ENCODE results near the gene SAPCD1.
A peak's percentile ranks its signal among the peaks of the same experiment; 100 is the strongest.
"Not testable (repeated sequence)": the region's sequence is repeated elsewhere in the genome, so short reads cannot be mapped to it uniquely, and the experiment has no call there.

SAPCD1 gene

GRCh38 chr6:31796993-31797385 lies 34.5 kb downstream of the SAPCD1 start:
- no peak for DNase-seq (ENCODE audit: low read depth in 2 of 2, low spot score in 1 of 2)

- DNase-seq (ENCODE audit: low read depth in 2 of 2, low spot score in 1 of 2), result no peak
Observed at GRCh38 chr6:31797588-31797987, 35.1 kb downstream of the SAPCD1 start.

GRCh38 chr6:31799781-31800180 lies 37.3 kb downstream of the SAPCD1 start:
- DNase-seq (ENCODE audit: low read depth in 2 of 2, low spot score in 1 of 2), result no peak

- not testable (repeated sequence) for DNase-seq (ENCODE audit: low read depth in 2 of 2, low spot score in 1 of 2)
Observed at GRCh38 chr6:31801031-31801927, 38.8 kb downstream of the SAPCD1 start.

- no peak for DNase-seq (ENCODE audit: low read depth in 2 of 2, low spot score in 1 of 2)
Observed at GRCh38 chr6:31805939-31806469, 43.5 kb downstream of the SAPCD1 start.

GRCh38 chr6:31806470-31807272 lies 44.2 kb downstream of the SAPCD1 start, which contains the start of gene LSM2:
LSM2 (minus strand) TSS chr6:31806966; CDS start chr6:31806757, 209 bp downstream.
- peak; percentile 90 to 94 for DNase-seq (ENCODE audit: low read depth in 2 of 2, low spot score in 1 of 2)

- DNase-seq (ENCODE audit: low read depth in 2 of 2, low spot score in 1 of 2), result not testable (repeated sequence)
Observed at GRCh38 chr6:31808599-31808998, 46.1 kb downstream of the SAPCD1 start.

- no peak for DNase-seq (ENCODE audit: low read depth in 2 of 2, low spot score in 1 of 2)
Observed at GRCh38 chr6:31811645-31812044, 49.2 kb downstream of the SAPCD1 start.

- no peak for DNase-seq (ENCODE audit: low read depth in 2 of 2, low spot score in 1 of 2)
Observed at GRCh38 chr6:31813465-31813849, 51.0 kb downstream of the SAPCD1 start.
